Measurements from ENCODE around the gene MPZL3. TPM values are rescaled to one million over a fixed set of nuclear protein-coding genes. Genes with fewer than 3 reads are reported as not detected.

MPZL3 gene
- total and polyA plus RNA-seq, 12 donors: 0.28 to 3.2 (median 0.85) TPM

DNA sequence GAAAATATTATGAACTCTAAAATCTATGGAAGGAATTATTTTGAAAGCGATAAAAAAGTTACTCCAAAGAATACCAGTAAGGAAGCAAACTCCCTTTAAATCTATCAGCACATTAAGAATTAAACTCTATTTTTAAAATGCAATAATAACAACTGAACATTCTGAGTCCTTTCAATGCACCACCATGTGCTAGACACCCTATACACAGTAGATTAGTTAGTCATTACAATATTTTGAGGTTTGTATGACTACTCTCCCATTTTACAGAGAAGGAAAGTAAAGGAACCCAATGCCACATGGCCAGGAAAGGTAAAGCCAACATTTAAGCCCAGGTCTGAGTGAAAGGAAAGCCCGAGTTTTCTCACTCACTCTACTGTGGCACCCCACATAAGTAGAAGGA lies 45.1 kb downstream of the MPZL3 start:
- no peak for TF ChIP-seq POLR2A (IDR thresholded peaks at IDR 0.05)
- TF ChIP-seq, protein P1, sequence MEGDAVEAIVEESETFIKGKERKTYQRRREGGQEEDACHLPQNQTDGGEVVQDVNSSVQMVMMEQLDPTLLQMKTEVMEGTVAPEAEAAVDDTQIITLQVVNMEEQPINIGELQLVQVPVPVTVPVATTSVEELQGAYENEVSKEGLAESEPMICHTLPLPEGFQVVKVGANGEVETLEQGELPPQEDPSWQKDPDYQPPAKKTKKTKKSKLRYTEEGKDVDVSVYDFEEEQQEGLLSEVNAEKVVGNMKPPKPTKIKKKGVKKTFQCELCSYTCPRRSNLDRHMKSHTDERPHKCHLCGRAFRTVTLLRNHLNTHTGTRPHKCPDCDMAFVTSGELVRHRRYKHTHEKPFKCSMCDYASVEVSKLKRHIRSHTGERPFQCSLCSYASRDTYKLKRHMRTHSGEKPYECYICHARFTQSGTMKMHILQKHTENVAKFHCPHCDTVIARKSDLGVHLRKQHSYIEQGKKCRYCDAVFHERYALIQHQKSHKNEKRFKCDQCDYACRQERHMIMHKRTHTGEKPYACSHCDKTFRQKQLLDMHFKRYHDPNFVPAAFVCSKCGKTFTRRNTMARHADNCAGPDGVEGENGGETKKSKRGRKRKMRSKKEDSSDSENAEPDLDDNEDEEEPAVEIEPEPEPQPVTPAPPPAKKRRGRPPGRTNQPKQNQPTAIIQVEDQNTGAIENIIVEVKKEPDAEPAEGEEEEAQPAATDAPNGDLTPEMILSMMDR (IDR thresholded peaks at IDR 0.05): no peak
- Histone ChIP-seq H3K4me3 (no peak overlapping the region), H3K27ac (peak overlapping the region in 1 of 5 donors; percentile 31), H3K27me3 (peaks cover 13% of the 10 kb centered on the region), H3K9me3 (replicated peaks in 1 of 3) (no peaks in the 10 kb centered on the region), H3K4me1 (replicated peaks in 1 of 2) (no peaks in the 10 kb centered on the region), H3K36me3 (replicated peaks in 1 of 2) (no peaks in the 10 kb centered on the region)
- intact Hi-C loops (cut with DNase I): no loop called here
- 66 to 80% (median 74%) methylated on average over 2 of the region's 2 CpGs for WGBS, 4 donors
- no peak for DNase-seq

DNA sequence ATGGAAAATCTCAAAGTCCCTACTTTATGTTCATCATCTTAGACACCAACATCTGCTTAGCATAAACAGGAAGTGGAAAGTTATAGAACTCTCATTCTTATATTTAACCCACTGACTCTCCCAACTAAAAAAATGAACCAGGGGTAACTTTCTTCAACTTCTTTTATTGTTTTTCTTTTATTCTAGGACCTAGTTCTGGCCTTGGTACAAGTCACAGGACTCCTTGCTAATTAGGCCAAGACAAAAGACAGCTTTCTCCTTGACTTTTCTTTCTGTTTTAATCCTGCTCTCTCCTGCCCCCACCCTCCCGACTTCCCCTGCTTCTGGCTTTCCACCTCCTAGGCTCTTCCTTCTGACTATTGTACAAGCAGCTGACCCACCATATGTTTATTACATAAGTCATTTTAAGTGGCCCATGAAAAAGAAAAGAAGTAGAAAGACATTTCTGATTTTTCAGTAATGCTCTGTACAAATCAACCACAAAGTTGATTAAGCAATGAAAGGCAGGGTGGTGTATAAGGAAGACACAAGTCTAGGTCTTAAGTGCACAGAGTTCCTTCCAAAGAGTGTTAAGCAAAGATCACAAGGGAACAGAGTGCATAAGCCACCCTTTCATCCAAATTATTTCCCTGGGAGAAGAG lies 45.7 kb downstream of the MPZL3 start:
- DNase-seq: peak in 1 of 7 donors; percentile 8
- intact Hi-C loops (cut with DNase I): no loop called here
- Histone ChIP-seq H3K4me1 (replicated peaks in 1 of 2) (no peaks in the 10 kb centered on the region), H3K27ac (peak overlapping the region in 2 of 5 donors; percentile 31 to 58), H3K36me3 (replicated peaks in 1 of 2) (no peaks in the 10 kb centered on the region), H3K27me3 (peaks cover 13% of the 10 kb centered on the region), H3K4me3 (no peak overlapping the region), H3K9me3 (replicated peaks in 1 of 3) (no peaks in the 10 kb centered on the region)
- WGBS, 4 donors: 19 to 26% (median 22%) methylated on average over 1 of the region's 1 CpG
- TF ChIP-seq POLR2A (IDR thresholded peaks at IDR 0.05): no peak
- TF ChIP-seq, protein P1 (IDR thresholded peaks at IDR 0.05): no peak

DNA sequence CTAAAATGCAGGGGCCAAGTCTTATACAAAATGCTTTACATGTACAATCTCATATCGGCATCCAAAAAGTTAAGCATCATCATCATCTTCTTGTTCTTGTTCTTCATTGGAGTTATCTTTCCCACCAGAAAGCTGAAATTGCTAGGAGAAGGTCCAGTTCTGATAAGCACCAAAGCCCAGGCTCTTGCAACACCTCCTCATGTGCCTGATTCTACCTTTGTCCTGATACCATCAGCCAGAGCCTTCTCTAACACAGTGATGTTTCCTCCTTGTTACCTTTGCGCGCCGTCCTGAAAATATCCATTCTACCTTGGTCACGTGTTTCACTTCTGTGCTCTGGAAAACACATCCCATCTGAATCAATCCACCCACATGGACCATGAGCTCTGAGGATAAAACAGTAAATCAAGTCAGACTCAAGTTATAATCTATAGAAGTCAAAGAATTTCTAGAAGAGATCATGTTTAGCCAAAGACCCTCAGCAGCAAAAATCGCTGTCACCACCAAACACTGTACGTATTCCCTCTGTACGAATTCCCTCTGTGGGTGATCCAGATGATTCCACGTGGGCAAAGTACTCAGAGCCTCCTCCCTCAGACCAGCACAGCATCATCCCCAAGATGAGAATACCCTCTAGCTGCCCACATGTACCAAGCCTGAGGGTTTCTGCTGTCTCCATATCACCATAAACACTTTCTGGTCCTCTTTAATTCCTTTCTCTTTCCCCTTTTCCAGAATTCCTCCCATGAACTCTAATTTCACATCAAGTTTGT lies 46.4 kb downstream of the MPZL3 start:
- Histone ChIP-seq H3K27me3 (peaks cover 13% of the 10 kb centered on the region), H3K4me3 (no peak overlapping the region), H3K9me3 (replicated peaks in 1 of 3) (no peaks in the 10 kb centered on the region), H3K36me3 (replicated peaks in 1 of 2) (no peaks in the 10 kb centered on the region), H3K27ac (peak overlapping the region in 2 of 5 donors; percentile 31 to 58), H3K4me1 (replicated peaks in 1 of 2) (no peaks in the 10 kb centered on the region)
- intact Hi-C loops (cut with DNase I): no loop called here
- WGBS, 4 donors: 81 to 86% (median 84%) methylated on average over 9 of the region's 9 CpGs
- no peak for DNase-seq
- no peak for TF ChIP-seq POLR2A (IDR thresholded peaks at IDR 0.05)
- TF ChIP-seq, protein P1 (IDR thresholded peaks at IDR 0.05): no peak

DNA sequence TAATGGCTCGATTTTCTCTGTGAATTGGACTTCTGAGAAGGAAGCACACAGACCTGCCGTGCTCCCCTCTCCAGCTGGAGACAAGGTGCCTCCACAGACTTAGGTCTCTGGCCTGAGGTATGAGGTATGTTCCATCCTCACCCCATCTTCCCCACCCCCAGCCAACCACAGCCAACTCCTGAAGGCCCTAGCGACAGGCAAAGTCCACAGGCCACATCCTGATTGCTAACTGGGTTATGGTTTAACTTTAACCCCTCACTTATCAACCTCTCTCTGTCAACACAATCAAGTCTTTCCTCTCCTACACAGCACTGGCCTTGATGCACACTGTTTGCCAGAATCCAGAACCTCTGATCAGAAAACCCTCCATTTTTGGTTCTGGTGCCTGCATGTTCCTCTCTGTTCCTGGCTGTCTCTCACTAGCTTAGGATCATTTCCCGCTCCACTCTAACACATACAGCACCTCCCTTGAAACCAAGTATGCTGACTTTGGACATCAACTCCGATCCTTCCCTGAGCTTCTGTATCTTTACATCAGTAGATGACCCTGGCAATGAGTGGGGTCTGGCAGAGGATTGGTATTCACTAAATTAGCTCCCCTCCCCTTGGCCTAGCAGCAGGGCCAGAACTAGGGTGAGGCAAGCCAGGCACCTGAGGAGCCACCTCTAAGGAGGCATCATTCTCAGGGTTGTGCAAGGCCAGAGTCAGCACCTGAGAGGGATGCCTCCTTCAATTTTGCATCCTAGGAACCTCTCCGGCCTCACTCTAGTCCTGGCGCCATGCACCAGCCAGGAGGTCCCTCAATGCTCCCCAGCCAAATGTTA lies 49.4 kb downstream of the MPZL3 start:
- no peaks in the 10 kb centered on the region for H3K9me3 ChIP-seq (replicated peaks in 1 of 3)
- H3K4me1 ChIP-seq (replicated peaks in 1 of 2): peaks cover 0 to 10% of the 10 kb centered on the region in 2 donors
- no peaks in the 10 kb centered on the region for H3K27me3 ChIP-seq
- no peak overlapping the region for H3K27ac ChIP-seq
- intact Hi-C loops (cut with DNase I): no loop called here
- 69 to 81% (median 76%) methylated on average over 6 to 7 of the region's 7 CpGs for WGBS, 4 donors
- DNase-seq: no peak
- no peaks in the 10 kb centered on the region for H3K36me3 ChIP-seq (replicated peaks in 1 of 2)
- TF ChIP-seq, protein P1 (IDR thresholded peaks at IDR 0.05): no peak
- no peak for TF ChIP-seq POLR2A (IDR thresholded peaks at IDR 0.05)
- H3K4me3 ChIP-seq: no peak overlapping the region

Measured in adrenal gland (tissue), 12 donors.